Mammary epithelial cell (primary cell): ENCODE measurements around the gene CYP27A1.

Experiments
- EZH2 ChIP-seq: IDR thresholded peaks from 2 replicates; pipeline ENCODE4 v1.6.1; 2012; ENCODE audit warnings: low read length, inconsistent platforms, borderline replicate concordance
- TF ChIP-seq, protein P1 (sequence below), 2 donors: IDR thresholded peaks in 1 of 2; conservative IDR thresholded peaks in 1 of 2; 2 replicates each; pipeline ENCODE4 v1.5.1; 2011 to 2012; ENCODE audit warnings: inconsistent platforms in 2 of 2, low read length in 2 of 2, mild to moderate bottlenecking in 2 of 2, control low read depth in 1 of 2, low read depth in 1 of 2; ENCODE audit not compliant: insufficient read depth in 1 of 2; ENCODE audit errors: extremely low read depth in 1 of 2

DNA sequence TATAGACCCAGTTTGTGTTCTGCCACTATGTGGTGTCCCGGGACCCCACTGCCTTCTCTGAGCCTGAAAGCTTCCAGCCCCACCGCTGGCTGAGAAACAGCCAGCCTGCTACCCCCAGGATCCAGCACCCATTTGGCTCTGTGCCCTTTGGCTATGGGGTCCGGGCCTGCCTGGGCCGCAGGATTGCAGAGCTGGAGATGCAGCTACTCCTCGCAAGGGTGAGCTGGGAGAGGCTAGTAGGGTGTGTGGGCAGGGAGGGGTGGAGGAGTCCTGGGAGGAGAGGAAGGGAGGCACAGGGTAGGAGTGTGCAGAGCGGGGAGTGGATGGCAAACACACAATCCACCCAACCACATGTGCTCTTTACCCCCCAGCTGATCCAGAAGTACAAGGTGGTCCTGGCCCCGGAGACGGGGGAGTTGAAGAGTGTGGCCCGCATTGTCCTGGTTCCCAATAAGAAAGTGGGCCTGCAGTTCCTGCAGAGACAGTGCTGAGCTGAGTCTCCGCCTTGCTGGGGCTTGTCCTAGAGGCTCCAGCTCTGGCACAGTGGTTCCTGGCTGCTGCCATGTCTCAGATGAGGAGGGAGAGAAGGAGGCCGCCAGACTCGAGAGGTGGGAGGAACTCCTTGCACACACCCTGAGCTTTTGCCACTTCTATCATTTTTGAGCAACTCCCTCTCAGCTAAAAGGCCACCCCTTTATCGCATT lies 32.7 kb downstream of the CYP27A1 start:
- TF ChIP-seq, protein P1, sequence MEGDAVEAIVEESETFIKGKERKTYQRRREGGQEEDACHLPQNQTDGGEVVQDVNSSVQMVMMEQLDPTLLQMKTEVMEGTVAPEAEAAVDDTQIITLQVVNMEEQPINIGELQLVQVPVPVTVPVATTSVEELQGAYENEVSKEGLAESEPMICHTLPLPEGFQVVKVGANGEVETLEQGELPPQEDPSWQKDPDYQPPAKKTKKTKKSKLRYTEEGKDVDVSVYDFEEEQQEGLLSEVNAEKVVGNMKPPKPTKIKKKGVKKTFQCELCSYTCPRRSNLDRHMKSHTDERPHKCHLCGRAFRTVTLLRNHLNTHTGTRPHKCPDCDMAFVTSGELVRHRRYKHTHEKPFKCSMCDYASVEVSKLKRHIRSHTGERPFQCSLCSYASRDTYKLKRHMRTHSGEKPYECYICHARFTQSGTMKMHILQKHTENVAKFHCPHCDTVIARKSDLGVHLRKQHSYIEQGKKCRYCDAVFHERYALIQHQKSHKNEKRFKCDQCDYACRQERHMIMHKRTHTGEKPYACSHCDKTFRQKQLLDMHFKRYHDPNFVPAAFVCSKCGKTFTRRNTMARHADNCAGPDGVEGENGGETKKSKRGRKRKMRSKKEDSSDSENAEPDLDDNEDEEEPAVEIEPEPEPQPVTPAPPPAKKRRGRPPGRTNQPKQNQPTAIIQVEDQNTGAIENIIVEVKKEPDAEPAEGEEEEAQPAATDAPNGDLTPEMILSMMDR (conservative IDR thresholded peaks at IDR 0.05 in 1 of 2, IDR thresholded peaks at IDR 0.05 in 1 of 2; ENCODE audit: extremely low read depth in 1 of 2, insufficient read depth in 1 of 2, low read depth in 1 of 2, low read length in 2 of 2): no peak
- TF ChIP-seq EZH2: no peak
